Calu3 (cell line): ENCODE measurements around the gene ZNF367. TPM values are rescaled to one million over a fixed set of nuclear protein-coding genes. Genes with fewer than 3 reads are reported as not detected.

Experiments
- BruUV-seq: library from RNA; stranded (reverse); fragments of 400-500 nt; replicated peaks from 2 replicates; lab custom pipeline; 2021; lab: Mats Ljungman, UMichigan
- CTCF ChIA-PET: fragments of 300-600 bp; sonication (Branson Sonifier 250); formaldehyde crosslinking; loops from one replicate; lab custom pipeline; 2022; ENCODE audit warnings: antibody characterized with exemption; lab: Charles Lee
- DNase-seq: peaks from one replicate; pipeline ENCODE4 v3.0.0; 2022
- H3K27ac Mint-ChIP-seq: one replicate; pipeline ENCODE4 v1.8.0; 2022; ENCODE audit warnings: mixed read lengths; ENCODE audit not compliant: unreplicated experiment
- H3K27me3 Mint-ChIP-seq: one replicate; pipeline ENCODE4 v1.8.0; 2022; ENCODE audit warnings: mixed read lengths; ENCODE audit not compliant: unreplicated experiment
- H3K36me3 Mint-ChIP-seq: one replicate; pipeline ENCODE4 v1.8.0; 2022; ENCODE audit warnings: mild to moderate bottlenecking, moderate library complexity, mixed read lengths; ENCODE audit not compliant: insufficient read depth, unreplicated experiment
- H3K4me1 Mint-ChIP-seq: one replicate; pipeline ENCODE4 v1.8.0; 2022; ENCODE audit warnings: mild to moderate bottlenecking, low read depth, mixed read lengths; ENCODE audit not compliant: unreplicated experiment
- H3K4me3 Mint-ChIP-seq: one replicate; pipeline ENCODE4 v1.8.0; 2022; ENCODE audit warnings: mild to moderate bottlenecking, low read depth, moderate library complexity, mixed read lengths; ENCODE audit not compliant: unreplicated experiment
- H3K9me3 Mint-ChIP-seq: one replicate; pipeline ENCODE4 v1.8.0; 2022; ENCODE audit warnings: low read depth, mixed read lengths; ENCODE audit not compliant: unreplicated experiment
- CTCF ChIP-seq: fragments of 200-600 bp; IDR thresholded peaks from one replicate; pipeline ENCODE4 v1.8.0; 2022; ENCODE audit warnings: antibody characterized with exemption; ENCODE audit not compliant: unreplicated experiment
- intact Hi-C: fragments of 100-400 bp; cut with micrococcal nuclease; formaldehyde crosslinking; loops from one replicate; pipeline ENCODE4 v1.10.0; 2022; ENCODE audit not compliant: unreplicated experiment
- total RNA-seq: library from RNA; stranded (reverse); gene quantifications from 2 replicates; pipeline ENCODE4 v1.2.3, GENCODE V29; 2022

Gene ZNF367
- total RNA-seq, 1 experiment from 2014 or later: 9.6 TPM

GRCh38 chr9:96461336-96461735 is 43.2 kb upstream of the ZNF367 start:
- H3K27me3 Mint-ChIP-seq: no peaks in the 10 kb centered on the region
- no peak overlapping the region for H3K4me3 Mint-ChIP-seq
- CTCF ChIA-PET: no interaction called here
- intact Hi-C loops: no loop called here
- H3K27ac Mint-ChIP-seq: no peak overlapping the region
- no peaks in the 10 kb centered on the region for H3K9me3 Mint-ChIP-seq
- TF ChIP-seq CTCF: no peak
- DNase-seq: no peak
- H3K36me3 Mint-ChIP-seq: no peaks in the 10 kb centered on the region
- peaks cover 6% of the 10 kb centered on the region for H3K4me1 Mint-ChIP-seq
- no TSS peak for BruUV-seq

DNA sequence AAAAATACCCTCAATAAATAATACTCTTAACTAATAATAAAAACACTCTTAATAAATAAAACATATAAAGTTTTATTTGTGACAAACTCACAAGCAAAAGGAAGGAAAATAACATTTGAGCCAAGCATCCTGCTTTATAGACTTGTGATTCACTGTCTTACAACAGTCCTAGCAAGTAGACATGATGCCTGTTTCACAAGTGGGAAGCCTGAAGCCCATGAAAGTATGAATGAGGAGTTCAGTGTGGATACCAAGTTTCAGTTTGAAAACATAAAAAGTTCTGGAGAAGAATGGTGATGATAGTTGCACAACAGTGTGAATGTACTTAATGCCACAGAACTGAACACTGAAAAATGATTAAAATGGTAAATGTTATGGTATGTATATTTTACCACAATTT is 42.7 kb upstream of the ZNF367 start:
- no peak for DNase-seq
- intact Hi-C loops: no loop called here
- H3K4me3 Mint-ChIP-seq: no peak overlapping the region
- no peaks in the 10 kb centered on the region for H3K9me3 Mint-ChIP-seq
- no TSS peak for BruUV-seq
- peaks cover 6% of the 10 kb centered on the region for H3K4me1 Mint-ChIP-seq
- TF ChIP-seq CTCF: no peak
- CTCF ChIA-PET: no interaction called here
- H3K36me3 Mint-ChIP-seq: no peaks in the 10 kb centered on the region
- H3K27ac Mint-ChIP-seq: no peak overlapping the region
- H3K27me3 Mint-ChIP-seq: no peaks in the 10 kb centered on the region

DNA sequence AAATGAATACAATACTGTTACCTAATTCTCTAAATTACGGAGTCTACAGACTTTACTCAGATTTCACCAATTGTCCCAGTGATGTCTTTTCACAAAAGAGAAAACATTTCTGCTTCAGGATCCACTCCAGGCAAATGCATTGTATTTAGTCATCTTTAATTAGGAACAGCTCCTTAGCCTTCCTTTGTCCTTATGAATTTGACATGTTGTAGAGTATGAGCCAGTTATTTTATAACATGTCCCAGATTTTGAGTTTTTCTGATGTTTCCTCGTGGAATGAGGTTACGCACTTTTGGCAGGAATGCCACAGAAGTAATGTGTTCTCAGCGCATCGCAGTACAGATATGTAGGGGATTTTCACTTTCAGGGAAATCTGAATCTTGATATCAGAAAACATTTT is 42.3 kb upstream of the ZNF367 start:
- intact Hi-C loops: no loop called here
- no peak overlapping the region for H3K4me3 Mint-ChIP-seq
- no peak for TF ChIP-seq CTCF
- no peak overlapping the region for H3K27ac Mint-ChIP-seq
- CTCF ChIA-PET: no interaction called here
- H3K36me3 Mint-ChIP-seq: no peaks in the 10 kb centered on the region
- H3K9me3 Mint-ChIP-seq: no peaks in the 10 kb centered on the region
- DNase-seq: no peak
- BruUV-seq: no TSS peak
- H3K4me1 Mint-ChIP-seq: peaks cover 6% of the 10 kb centered on the region
- H3K27me3 Mint-ChIP-seq: no peaks in the 10 kb centered on the region

- Mint-ChIP-seq H3K27me3 (no peaks in the 10 kb centered on the region), H3K4me3 (no peak overlapping the region), H3K36me3 (no peaks in the 10 kb centered on the region), H3K27ac (no peak overlapping the region), H3K9me3 (no peaks in the 10 kb centered on the region), H3K4me1 (peaks cover 6% of the 10 kb centered on the region)
- CTCF ChIA-PET: no interaction called here
- BruUV-seq: no TSS peak
- intact Hi-C loops: no loop called here
- TF ChIP-seq CTCF: no peak
- no peak for DNase-seq
Observed at GRCh38 chr9:96459268-96460007, 41.3 kb upstream of the ZNF367 start.
